GM12892 (cell line): Measurements from ENCODE around the gene NFATC1.

ENCODE experiments used
- DNase-seq: peaks from one replicate; pipeline ENCODE4 v3.0.0; 2011; ENCODE audit not compliant: insufficient read length
- FAIRE-seq: peaks from 2 replicates; lab custom pipeline; 2011; peaks lifted over from hg19 to GRCh38; lab: Jason Lieb, UNC
- POLR2A ChIP-seq: IDR thresholded peaks from 2 replicates; pipeline ENCODE4 v1.6.1; 2011; ENCODE audit warnings: low read depth, low read length, control low read depth
- POLR2AphosphoS5 ChIP-seq: IDR thresholded peaks from 2 replicates; pipeline ENCODE4 v1.6.1; 2011; ENCODE audit warnings: low read depth, low read length, control low read depth
- TAF1 ChIP-seq: IDR thresholded peaks from 2 replicates; pipeline ENCODE4 v1.6.1; 2011; ENCODE audit warnings: low read depth, mild to moderate bottlenecking, control low read depth, low read length, borderline replicate concordance

NFATC1 gene

DNA sequence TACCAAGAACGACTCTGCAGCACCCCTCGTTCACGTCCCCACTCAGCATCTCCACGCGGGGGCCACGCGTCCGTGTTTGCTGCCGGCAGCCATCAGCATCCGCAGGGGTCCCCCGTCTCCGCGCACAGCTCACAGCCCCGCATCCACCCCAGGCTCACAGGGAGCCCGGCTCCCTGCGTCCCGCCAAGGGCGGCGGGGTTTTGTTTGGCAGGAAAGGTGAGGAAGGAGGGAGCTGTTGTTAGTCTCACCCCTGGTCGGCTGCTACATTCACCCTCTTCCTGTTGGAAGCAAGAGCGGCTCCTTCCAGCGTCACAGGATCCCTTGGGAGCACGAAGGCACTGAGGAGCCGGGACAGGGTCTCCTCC, 152.9 kb downstream of the NFATC1 start:
- FAIRE-seq (no peak), DNase-seq (no peak)
- TF ChIP-seq POLR2A (no peak), TAF1 (no peak), POLR2AphosphoS5 (no peak)

DNA sequence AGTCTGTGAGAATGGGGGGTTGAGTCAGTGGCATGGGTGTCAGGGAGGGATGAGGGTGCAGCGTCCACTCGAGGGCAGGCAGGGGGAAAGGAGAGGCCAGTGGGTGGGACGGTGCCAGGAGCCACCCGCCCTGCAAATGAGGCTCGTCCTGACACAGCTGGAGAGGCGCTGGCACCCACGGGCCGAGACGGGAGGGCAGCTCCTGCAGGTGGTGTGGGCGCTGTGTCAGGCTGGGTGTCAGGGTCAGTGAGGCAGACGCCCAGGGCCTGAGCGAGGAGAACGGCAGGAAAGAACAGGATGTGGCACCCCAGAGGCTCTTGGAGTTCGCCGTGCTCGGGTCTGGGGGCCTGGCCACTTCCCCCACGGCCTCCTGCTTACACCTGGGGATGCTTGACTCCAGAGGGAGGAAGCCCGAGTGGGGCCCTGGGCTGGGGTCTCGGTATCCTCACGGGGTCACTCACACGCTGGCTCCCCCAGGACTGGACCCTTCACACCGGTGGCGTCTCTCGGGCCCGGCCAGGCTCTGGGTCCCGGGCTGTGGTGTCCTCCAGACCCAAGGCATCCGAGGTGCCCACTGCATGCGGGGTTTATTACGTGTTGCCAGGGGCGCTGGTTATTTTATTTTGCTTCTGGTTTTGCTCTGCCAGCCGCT, 153.4 kb downstream of the NFATC1 start:
- FAIRE-seq (no peak), DNase-seq (no peak)
- TF ChIP-seq TAF1 (no peak), POLR2A (no peak), POLR2AphosphoS5 (no peak)

DNA sequence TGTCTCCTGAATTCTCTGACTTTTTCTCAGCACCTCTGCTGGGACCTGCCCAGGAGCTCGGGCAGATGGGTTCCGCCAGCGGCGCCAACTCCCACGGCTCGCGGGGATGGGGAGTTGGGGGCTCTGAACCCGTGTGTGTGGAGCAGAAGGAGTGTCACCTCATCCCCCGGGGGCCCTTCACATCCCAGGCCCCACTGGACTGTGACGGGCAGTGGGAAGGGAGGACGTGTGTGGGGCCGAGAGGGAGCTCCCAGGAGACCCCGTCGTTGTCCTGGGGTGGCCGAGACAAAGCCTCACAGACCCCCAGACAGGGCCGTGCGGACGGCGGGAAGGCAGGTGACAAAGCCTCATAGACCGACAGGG, 153.9 kb downstream of the NFATC1 start:
- no peak for DNase-seq
- TF ChIP-seq POLR2A (no peak), TAF1 (no peak), POLR2AphosphoS5 (no peak)
- FAIRE-seq: no peak

DNA sequence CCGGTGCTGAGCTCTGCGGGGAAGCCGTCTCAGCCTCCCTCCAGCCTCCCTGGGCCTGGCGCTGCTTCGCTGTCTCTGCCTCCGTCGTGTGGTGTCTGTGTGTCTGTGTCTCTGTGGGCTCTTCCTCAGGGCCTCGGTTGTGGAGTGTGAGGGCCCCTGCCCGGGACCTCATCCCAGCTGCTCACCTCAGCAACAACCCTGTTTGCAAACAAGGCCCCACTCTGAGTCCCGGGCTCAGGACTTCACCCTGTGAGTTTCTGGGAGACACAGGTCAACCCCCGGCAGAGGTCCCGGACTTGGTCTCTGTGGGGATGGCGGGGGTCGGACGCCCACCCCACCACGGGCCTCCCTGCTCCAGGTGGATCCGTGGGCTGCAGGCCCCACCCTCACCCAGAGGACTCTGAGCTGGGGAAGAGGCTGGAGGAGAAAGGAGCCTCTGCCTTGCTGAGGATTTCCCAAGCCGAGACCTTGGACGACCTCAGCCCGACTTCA, 156.5 kb downstream of the NFATC1 start:
- DNase-seq (no peak), FAIRE-seq (no peak)
- TF ChIP-seq POLR2AphosphoS5 (no peak), POLR2A (no peak), TAF1 (no peak)

DNA sequence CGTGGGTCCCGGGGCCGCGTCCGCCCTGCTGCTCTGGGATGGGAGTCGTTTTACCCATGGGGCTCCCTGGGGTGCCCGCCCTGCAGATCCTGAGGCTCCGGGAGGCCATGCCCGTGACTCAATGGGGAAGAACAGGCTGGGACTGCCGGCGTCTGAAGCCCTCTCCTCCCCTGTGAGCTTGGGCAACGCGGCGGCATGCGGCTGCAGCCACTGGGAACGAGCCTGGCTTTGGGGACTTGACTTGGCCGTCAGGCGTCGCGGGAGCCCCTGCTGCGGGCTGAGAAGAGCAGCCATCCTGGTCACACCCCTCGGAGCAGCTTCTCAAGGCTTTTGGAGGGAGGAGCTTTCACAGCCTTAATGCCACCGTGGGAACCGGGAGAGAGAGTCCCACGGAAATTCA, 157.0 kb downstream of the NFATC1 start:
- no peak for DNase-seq
- TF ChIP-seq TAF1: no peak
- TF ChIP-seq POLR2A: no peak
- no peak for TF ChIP-seq POLR2AphosphoS5
- FAIRE-seq: no peak

DNA sequence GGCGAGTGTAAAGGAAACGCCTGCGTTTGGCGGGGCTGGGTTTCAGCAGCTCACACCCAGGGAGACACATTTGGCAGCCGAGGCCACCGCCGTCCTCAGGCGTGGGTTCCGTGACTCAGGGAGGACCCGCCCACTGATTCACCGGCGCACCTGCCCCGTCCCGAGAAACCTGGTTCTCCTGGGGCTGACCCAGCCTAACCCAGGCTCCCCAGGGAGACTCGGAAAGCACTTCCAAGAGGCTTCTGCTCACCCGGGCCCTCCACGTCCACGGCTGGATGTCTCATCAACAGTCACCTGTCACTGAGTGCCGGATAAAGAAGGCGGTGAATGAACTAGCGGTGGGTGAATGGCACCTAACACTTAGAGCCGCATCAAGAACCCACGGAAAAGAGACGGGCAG, 157.4 kb downstream of the NFATC1 start:
- TF ChIP-seq TAF1 (no peak), POLR2A (no peak), POLR2AphosphoS5 (no peak)

DNA sequence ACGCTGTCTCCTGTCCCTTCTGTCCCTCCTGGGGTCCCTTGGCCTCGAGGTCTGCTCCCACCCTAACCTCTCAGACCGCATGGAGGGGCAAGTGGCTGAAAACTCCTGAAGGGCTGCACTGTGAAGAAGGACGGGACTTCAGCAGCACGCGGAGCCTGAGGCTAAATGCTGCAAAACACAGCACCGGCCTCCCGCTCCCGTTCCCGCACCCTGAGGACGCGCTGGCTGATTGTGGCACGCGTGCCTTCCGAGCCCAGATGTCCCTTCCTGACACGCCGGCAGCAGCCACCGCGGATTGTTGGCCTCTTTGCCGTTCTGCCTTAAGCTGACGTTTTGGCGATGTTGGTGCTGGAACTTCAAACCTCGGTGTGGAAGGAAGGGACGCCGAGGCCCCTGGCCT, 158.0 kb downstream of the NFATC1 start:
- FAIRE-seq (no peak), DNase-seq (no peak)
- no peak for TF ChIP-seq TAF1
- TF ChIP-seq POLR2A: no peak
- no peak for TF ChIP-seq POLR2AphosphoS5

More for the DNA sequence above, 157.4 kb downstream of the NFATC1 start:
- DNase-seq (no peak), FAIRE-seq (no peak)

DNA sequence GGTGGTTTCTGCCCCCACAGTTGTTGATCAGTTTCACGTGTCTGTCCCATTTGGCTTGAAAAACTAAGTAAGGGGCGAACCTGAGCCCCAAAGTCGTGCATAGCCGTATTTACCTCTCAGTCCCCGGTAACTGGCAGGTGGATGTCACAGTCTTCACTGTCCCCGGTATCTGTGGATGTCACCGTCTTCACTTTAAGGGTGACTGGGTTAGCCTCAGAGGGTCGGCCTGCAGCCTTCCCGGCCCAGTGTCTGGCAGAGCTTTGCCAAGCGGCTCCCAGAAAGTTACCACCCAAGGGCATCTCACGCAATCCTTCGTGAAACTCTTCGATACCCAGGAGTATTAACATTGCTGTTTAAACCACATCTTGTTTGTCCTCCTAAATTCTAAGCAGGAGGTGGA, 158.6 kb downstream of the NFATC1 start:
- TF ChIP-seq TAF1 (no peak), POLR2A (no peak), POLR2AphosphoS5 (no peak)
- FAIRE-seq: no peak
- DNase-seq: no peak

DNA sequence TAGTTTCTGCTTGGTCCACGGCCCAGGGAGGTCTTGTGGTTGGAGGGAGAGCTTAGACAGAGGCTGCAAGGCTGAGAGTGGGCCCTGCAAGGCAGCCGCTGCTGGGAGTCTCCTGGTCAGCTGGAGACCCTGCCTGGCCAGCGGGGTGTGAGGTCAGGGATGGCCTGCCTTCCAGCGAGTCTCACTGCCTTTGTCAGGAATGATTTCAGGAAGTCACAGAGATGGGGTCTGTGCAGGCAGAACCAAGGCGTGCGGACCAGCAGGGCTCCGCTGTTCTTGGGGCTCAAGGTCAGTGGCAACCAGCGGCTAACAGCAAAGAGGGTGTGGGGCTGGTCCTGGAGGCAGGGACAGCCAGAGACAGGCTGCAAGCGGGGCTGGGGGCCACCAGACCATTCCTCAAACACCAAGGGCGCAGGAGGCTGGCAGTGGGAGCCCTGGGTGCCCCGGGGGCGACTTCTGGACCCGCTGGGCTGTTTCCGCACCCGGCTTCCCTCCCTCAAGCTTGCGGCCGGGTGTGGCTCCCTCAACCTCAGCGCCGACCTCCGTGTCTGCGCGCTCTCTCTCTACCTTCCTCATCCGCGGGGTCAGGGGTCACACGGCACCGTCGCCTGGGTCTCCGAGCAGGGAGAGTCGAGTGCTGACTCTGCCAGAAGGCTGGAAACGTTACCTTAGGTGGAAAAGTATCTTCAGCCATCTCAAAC, 159.4 kb downstream of the NFATC1 start:
- DNase-seq (no peak), FAIRE-seq (no peak)
- TF ChIP-seq POLR2A (no peak), TAF1 (no peak), POLR2AphosphoS5 (no peak)

DNA sequence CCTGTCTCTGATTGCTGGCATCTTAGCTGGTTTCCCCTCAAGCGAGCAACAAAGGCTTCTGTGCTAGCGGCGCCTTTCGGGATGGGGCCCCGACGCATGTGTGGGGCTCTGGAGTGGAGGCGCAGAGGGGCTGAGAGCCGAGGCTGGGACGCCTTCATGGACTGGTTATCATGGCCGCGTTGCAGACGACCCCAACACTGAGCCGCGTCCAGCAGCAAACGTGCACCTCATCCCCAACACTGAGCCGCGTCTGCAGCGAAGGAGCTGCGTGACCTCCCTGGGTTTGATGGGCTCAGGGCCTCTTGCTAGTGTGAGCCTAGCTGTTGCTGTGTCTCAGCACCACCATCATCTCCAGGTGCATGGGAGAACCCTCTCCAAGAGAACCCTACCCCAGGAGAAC, 160.2 kb downstream of the NFATC1 start:
- TF ChIP-seq TAF1 (no peak), POLR2A (no peak)
- FAIRE-seq: no peak
- no peak for DNase-seq

DNA sequence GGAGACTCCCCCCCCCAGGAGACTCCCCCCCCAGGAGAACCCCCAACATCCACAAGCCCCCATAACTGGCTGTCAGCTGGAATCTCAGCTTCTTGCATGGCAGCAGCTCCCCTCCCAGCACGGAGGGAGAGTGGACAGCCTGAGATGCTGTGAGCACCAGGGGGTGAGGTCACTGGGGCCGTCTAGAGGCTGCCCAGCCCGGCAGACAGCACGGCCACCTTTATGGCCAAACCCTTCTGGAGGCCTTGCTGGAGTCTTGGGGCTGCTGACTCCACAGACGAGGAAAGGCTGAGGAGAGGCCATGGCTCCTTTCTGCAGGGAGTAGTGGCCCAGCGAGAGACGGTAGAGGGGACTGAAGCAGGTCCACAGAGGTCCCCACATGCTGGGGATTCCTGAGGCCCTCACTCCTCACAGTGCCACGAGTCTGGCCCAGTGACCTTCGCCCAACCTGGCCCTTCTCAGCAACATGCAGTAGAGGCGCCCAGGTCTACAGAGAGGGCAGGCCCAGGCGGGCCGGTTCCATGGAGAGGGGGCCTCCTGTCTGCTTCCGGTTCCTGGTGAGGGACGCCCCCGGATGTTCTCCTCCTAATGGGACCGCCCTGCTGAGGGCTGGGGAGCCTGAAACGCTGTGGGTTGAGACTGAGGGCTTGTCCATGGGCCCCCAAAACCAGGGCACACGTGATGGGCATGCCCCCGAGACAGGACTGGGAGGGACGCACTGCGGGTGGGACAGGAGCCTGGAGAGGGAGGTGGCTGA, 161.3 kb downstream of the NFATC1 start:
- no peak for DNase-seq
- FAIRE-seq: no peak
- no peak for TF ChIP-seq POLR2AphosphoS5

DNA sequence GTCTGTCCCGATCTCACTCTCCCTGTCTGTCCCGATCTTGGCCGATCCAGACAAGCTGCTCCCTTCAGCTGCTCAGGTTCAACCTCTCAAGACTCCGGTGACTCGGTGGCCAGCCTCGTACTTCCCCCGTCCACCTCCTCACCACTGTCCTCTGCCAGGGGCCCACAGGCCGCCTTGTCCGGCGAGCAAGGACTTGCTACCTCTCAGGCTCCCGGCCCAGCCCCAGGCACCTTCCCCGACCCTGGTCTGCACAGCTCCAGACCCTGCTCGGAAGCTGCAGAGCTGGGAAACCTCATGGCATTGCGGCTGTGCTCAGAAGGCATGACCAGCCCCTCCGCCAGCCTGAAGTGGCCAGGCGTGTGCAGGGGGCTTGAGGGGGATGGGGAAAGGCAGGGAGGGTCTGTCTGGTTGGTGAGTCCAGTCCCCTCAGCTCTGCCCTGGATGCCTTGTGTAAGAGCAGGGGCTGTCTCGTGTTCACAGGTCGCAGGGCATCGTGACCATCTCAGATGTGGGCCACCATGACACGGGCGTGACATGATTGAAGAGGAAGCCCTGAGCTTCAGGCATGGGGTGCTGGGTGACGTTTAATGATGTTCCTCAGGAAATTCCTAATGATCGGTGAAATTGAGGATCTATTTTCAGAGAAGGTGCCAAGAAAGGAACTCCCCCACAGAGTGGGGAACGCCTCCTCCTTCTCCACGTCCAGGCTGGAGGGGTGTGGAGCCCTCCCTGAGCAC, 162.6 kb downstream of the NFATC1 start:
- FAIRE-seq (no peak), DNase-seq (no peak)

More for the DNA sequence above, 162.6 kb downstream of the NFATC1 start:
- TF ChIP-seq TAF1: no peak
- no peak for TF ChIP-seq POLR2A
- no peak for TF ChIP-seq POLR2AphosphoS5
